Stimulated activated CD4-positive, alpha-beta T cell treated with anti-CD3 and anti-CD28 coated beads, TNF-alpha, amount 100 ng/mL, for 4 hours (primary cell): ENCODE data around the gene ALKBH8.
"Not testable (repeated sequence)": the region's sequence is repeated elsewhere in the genome, so short reads cannot be mapped to it uniquely, and the experiment has no call there.

Experiments used
- DNase-seq, 3 experiments: peaks; one replicate each; pipeline ENCODE4 v3.0.0-alpha.2; 2020; ENCODE audit warnings: low read depth in 3 of 3

Gene ALKBH8

GRCh38 chr11:107576497-107577345 lies 11.2 kb upstream of the ALKBH8 start:
- DNase-seq = peak in 2 of 3 experiments; percentile 9 to 49

DNA sequence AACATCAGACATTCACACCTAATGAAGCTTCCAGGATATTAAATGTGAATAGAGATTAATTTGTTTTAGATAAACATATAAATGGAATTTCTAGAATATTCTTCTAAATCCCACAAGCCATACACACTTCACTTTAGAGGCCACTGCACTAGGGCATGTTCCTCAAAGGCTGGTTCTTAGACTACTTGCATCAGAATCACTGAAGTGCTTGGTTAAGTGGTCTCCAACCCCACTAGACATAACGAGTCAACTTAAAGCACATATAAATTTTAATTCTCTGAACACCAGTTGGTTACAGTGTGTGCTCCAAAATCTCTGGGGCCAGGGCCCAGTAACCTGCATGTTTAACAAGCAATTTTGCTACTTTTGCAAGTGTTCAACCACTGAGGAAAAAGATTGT lies 7.9 kb upstream of the ALKBH8 start:
- no peak for DNase-seq

DNA sequence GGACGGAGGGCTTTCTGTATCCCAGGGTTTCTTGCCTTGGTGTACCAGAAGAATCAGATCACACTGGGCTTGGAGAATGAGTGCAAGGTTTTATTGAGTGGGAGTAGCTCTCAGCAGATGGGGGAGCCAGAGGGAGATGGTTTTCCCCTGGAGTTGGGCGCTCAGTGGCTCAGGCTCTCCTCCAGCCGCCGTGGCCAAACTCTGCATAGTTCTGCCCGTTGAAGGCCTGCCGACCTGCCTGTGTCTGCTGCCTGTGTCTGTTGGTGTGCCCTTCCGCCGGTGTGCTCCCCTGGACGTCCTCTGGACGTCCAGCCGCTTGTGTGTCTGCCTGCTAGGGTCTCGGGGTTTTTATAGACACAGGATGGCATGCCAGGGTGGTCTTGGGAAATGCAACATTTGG lies 4.5 kb upstream of the ALKBH8 start:
- DNase-seq = no peak

DNA sequence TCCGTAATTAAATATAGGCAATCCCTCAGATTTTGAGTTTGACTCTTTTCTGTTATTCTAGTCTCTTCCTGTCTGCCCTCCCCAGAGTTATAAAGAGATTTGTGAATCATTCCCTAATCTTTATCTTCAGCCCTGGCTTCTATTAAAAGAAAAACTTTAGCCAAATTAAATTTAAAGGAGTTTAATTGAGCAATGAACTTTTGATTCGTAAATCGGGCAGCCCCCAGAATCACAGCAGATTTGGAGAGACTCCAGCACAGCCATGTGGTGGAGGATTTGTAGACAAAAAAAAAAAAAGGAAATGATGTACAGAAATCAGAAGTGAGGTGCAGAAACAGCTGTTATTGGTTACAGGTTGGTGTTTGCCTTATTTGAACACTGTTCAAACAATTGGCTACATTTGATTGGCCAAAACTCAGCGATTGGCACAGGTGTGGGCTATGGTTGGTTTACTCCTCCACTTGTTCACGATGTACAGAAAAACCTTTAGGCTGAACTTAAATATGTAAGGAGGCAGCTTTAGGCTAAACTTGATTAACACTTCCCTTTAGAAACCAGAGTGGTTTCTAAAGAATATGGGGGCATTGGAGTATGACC lies 2.3 kb upstream of the ALKBH8 start:
- no peak for DNase-seq

DNA sequence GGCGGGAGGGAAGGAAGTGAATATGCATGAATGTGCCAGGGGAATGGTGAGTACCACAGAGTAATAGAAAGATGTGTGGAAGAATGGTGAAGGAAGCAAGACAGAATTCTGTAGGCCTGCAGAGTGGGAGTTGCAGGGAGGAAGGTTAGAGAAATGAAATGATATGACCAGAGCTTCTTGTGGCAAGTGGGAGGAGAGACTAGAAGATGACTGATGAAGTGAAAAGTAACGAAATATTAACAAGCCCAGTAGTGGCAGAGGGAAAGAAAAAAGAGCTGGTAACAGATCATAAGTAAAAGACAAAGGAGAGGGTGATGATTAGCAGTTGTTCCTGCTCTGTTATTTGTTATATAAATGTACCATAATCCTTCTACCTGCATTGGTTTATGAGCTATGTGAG lies 1.0 kb upstream of the ALKBH8 start:
- no peak for DNase-seq

- DNase-seq = not testable (repeated sequence)
Measured at GRCh38 chr11:107565955-107566501, 493 bp upstream of the ALKBH8 start.

GRCh38 chr11:107564877-107565218 lies 687 bp downstream of the ALKBH8 start:
- no peak for DNase-seq

GRCh38 chr11:107563702-107564101 lies 1.8 kb downstream of the ALKBH8 start:
- no peak for DNase-seq

DNA sequence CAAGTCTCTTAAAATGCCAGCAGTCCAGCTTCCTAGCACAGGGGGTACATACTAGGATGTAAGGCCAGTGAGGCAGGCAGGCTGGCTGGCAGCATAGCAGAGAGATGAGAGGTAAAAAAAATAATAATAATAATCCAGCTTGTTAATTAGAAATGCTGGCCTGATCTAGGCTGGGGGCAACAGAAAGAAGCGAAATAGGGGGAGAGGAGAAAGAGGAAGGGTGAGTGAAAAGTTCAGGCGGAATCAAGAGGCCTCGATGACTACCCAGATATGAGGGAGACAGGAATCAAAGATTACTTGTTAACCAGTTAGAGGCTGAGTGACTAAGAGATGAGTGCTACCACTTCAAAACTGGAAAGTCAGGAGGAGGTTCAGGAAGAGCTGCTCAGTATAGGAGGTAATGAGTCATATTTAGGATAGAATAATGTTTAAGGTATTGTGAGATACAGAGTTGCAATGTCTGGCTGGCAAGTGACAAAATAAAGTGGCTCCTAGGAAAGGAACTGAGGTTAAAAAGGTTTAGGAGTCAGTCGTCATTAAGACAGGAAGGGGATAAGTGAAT lies 2.8 kb downstream of the ALKBH8 start:
- no peak for DNase-seq

GRCh38 chr11:107561688-107562087 lies 3.8 kb downstream of the ALKBH8 start:
- DNase-seq = no peak

- DNase-seq = no peak
Measured at GRCh38 chr11:107550304-107550703, 15.2 kb downstream of the ALKBH8 start.

GRCh38 chr11:107549954-107550285 lies 15.6 kb downstream of the ALKBH8 start:
- DNase-seq = no peak

DNA sequence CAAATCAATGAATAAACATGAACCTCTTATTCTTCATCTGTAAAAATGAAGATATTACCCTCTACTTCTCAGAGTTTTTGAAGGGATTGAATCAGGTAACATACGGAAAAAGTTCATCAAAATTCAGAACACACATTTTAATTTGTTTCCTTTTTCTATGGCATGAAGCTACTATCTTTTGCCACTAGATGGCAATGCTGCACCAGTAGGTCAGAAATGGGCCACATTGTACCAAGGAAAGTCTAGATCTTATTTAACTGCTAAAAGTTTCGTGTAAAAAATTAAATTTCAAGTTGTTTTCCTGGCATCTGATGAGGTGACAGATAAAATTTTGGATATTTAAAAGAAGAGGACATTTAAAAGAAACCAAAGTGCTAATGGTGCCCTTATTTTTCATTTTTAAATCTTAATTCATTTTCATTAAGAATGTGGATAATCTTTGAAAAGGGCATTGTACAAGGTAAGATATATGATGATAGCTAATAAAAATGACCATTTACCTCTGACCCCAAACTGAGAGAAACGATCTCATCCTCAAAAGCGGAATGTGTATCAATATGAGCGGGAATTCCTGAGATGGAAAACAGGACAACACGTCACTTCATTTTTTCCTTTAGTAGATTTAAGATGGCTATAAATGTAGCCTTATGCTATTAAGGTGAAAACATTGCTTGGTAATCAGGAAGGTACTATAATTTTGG lies 16.1 kb downstream of the ALKBH8 start:
- DNase-seq = no peak

GRCh38 chr11:107547961-107548360 lies 17.6 kb downstream of the ALKBH8 start:
- DNase-seq = no peak

DNA sequence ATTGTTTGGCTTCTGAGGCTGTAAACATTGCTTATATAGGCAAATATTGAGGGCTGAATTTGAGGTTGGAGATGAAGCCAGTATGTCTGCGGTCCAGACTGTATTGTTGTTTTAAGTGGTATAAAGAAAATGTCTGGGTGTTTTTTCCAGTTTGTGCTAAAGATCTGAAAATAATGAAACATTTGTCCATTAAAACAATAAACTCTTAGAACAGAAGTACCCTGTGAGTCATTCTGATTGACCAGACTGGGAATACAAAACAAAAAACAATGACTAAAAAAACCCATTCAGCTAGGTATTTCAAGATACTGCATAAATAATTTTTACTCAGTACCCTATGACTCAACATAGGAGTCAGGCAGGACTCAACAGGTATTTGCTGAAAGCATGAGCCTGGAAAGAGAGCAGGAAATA lies 20.4 kb downstream of the ALKBH8 start:
- DNase-seq = no peak

DNA sequence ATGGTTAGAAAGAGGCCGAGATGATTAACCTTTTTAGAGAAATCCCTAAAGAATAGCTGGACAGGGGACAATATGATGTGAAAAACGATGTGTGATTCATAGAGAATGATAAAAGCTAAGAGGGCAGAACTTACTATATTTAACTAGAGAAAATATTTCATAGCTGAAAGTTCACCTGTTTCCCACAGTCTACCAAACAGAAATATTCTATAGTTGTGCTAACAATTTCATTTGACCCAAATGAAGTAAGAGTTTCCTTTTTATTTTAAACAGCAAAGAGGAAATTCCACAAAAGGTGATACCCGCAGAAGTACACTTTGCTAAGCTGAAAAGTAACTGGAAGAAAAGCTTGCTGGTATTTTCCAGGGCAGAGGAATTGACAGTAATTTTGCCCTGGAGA lies 26.7 kb downstream of the ALKBH8 start:
- no peak for DNase-seq

- DNase-seq = no peak
Measured at GRCh38 chr11:107538239-107538638, 27.3 kb downstream of the ALKBH8 start.

DNA sequence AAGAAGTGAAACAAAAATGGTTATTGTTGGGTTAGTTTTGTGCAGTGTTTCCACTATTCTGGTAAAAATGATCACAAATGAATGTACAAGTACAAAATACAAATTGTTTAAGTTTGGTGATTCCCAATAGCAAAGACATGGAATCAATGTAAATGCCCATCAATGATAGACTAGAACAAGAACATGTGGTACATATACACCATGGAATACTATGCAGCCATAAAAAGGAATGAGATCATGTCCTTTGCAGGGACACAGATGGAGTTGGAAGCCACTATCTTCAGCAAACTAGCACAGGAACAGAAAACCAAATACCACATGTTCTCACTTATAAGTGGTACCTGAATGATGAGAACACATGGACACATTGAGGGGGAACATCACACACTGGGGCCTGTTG lies 28.4 kb downstream of the ALKBH8 start:
- not testable (repeated sequence) for DNase-seq

DNA sequence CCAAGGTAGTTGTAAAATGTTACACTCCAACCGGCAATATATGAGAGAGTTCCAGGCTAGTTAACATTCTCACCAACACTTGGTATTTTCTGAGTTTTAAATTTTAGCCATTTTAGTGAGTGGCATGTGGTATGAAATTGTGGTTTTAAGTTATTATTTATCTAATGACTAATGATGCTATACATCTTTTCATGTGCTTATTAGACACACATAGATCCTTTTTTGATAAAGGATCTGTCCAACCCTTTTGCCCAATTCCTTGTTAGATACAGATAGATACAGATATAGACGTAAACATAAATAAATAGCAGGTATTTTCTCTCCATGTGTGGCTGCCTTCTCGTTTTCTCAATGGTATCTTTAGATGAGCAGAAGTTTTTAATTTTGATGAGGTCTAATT lies 39.3 kb downstream of the ALKBH8 start:
- no peak for DNase-seq

- no peak for DNase-seq
Measured at GRCh38 chr11:107508858-107509244, 56.7 kb downstream of the ALKBH8 start.

DNA sequence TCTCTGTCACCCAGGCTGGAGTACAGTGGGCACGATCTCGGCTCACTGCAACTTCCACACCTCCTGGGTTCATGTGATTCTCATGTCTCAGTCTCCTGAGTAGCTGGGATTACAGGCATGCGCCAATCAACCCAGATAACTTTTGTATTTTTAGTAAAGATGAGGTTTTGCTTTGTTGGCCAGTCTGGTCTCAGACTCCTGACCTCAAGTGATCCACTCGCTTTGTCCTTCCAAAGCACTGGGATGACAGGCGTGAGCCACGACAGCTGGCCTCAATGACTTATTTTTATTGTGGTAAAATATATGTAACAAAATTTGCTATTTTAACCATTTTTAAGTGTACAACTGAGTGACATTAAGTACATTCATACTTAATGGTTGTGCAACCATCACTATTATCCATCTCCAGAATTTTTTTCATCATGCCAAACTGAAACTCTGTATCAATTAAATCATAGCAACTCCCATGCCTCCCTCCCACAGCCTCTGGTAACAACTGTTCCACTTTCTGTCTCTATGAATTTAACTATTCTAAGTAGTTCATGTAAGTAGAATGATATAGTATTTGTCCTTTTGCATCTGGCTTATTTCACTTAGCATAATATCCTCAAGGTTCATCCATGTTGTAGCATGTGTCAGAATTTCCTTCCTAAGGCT lies 57.2 kb downstream of the ALKBH8 start:
- no peak for DNase-seq

DNA sequence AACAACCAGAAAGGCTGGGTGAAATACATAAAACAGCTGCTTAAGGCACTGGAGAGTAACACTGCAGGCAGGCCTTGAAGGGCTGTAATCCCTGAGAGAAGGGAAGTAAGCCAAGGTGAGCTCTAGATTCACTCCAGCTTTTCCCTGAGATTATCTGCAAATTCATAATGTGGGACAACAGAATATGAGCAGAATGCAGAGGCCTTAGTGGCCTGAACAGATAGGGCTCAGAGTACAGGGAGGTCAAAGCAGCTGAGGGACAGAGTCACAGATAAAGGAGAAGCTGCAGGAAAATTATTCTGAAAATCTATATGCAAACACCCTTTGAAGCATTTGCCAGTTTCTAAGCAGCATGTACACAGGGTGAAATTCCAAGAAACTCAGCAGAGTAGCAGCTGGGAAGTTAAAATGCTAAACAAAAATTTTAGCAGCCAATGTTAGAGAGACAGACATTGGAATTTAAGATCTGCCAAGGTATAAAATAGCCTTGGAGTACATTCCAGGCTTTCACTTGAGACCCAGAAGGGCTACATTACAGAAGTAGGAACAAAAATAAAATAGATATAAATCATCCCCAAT lies 59.8 kb downstream of the ALKBH8 start:
- DNase-seq = no peak
